GM13976 (cell line): ENCODE measurements around the gene GULP1.

Experiments
- DNase-seq: peaks from one replicate; pipeline ENCODE4 v3.0.0; 2012; ENCODE audit warnings: low spot score
- CTCF ChIP-seq: IDR thresholded peaks from 2 replicates; pipeline ENCODE4 v1.5.1; 2012; ENCODE audit warnings: borderline replicate concordance, mild to moderate bottlenecking; ENCODE audit not compliant: insufficient read depth; ENCODE audit errors: extremely low read depth, missing control alignments, control extremely low read depth
- in situ Hi-C: fragments of 300-500 bp; cut with MboI; formaldehyde crosslinking; loops from one replicate; pipeline ENCODE4 v1.12.0; 2022; ENCODE audit warnings: low sequenced_read_pairs, mixed read lengths, inconsistent platforms; ENCODE audit not compliant: unreplicated experiment

The GULP1 gene

DNA sequence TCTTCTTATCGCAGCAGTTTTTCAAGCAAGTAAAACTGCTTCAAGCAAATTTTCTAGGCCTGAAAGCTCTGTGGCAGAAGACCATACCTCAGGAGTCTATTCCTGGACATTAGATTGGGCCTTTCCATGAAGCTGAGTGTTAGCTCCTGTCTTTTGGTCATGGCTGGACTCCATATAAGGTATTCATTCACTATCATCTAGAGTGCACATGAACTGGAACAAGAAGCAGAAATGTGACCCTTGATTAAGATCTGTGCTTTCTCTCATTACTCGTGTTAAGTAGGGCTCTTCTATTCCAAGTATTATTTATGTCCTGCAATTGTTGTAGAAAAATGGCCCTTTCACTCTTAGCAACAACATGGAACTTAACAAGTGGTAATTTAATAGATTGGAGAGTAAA, 5.9 kb upstream of the GULP1 start:
- in situ Hi-C loops, result no loop called here
- TF ChIP-seq CTCF, result no peak
- DNase-seq, result no peak

DNA sequence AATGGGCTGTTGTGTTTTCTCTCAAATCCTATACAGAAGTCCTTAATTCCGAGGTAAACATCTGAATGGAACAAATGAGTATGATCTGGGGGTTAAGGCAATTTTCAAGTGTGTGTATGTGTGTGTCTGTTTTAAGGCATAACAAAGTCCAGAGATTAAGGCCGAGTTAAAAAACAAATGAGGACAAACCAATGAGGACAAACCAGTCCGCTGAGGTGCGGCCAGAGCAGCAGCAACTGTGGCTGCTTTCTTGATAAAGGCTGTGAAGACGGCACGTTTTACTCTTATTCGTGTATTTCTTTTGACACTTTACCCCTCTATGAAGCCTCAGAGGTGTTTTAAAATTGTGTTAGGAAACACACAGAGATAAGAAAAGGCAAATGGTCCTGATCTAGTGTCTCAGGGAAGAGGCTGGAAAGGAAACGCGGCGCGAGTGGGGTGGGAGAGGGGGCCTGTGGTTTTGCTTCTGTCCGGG, 495 bp upstream of the GULP1 start:
- no peak for TF ChIP-seq CTCF
- in situ Hi-C loops, result no loop called here
- DNase-seq, result no peak

- TF ChIP-seq CTCF, result no peak
- in situ Hi-C loops, result no loop called here
- DNase-seq, result no peak
Measured at GRCh38 chr2:188292348-188293239, 920 bp downstream of the GULP1 start.

DNA sequence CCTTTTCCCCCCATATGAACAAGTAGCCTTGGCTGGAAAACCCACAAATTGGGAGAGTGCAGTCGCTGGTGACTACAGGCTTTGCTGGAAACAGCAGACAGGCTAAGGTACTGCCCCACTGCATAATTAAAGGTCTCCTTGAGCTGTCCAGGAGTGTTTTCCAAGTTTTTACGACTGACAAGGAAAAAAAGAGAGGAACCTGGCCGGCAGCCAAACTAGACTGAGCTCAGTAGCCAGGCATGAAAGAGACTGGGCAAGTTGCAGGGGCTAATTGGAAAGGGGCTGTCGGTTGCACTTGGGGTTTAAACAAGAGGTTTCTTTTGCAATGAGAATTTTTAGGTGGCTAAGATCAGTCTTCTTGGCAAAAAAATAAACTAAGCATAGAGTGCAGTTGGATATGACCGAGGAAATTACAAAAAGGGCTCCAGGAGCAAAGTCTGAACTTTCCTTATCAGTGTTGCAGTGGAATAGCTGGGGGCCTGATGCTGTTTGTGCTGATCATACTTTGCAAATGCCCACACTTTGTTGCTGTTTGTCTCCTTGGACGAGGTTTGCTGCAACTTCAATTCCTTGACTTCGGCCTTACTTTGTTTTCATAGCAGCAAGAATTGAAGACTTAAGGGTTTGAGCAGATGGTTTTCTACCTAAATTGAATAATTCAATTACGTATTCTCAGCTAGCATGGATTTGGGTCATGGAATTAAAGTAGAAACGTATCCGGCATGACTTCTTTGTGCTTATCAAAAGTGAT, 2.1 kb downstream of the GULP1 start:
- DNase-seq, result no peak
- in situ Hi-C loops, result no loop called here

DNA sequence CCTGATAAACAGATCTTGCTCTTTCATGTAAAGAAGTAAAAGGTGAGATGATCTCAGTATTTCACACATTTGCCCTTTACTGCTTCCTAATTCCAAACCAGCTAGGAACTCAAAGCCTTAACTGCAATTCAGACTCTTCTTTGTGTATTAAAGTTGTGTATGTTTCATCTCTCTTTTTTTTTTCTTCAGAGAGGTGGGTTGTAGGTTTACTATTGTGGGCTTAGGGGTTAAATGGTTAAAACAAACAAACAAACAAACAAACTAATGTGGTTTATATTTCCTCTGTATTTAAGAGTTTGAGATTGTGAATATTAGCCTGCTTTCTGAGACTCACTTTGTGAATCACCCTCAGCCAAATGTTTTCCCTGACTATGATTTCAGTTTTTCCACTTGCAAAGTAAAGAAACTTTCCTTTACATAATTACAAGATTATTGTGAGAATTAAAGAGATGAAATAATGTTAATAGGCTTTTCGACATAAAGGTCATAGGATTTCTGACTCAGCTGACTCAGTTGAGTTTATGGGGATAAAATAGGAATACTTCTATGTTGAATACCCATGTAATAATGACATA, 2.8 kb downstream of the GULP1 start:
- in situ Hi-C loops, result no loop called here
- DNase-seq, result no peak
- no peak for TF ChIP-seq CTCF

More for the DNA sequence above, 2.1 kb downstream of the GULP1 start:
- TF ChIP-seq CTCF, result no peak

- TF ChIP-seq CTCF, result no peak
- in situ Hi-C loops, result no loop called here
- no peak for DNase-seq
Measured at GRCh38 chr2:188295067-188295685, 3.5 kb downstream of the GULP1 start.
